GM18511 (cell line): Measurements from ENCODE around the gene ZFHX3.
A peak's percentile ranks its signal among the peaks of the same experiment; 100 is the strongest.

ENCODE experiments used
- ATAC-seq: cut with Tn5 transposase; IDR thresholded peaks from one replicate; pipeline ENCODE4 v1.9.1; 2021; ENCODE audit warnings: mild to moderate bottlenecking, moderate library complexity; ENCODE audit not compliant: unreplicated experiment

Gene ZFHX3

DNA sequence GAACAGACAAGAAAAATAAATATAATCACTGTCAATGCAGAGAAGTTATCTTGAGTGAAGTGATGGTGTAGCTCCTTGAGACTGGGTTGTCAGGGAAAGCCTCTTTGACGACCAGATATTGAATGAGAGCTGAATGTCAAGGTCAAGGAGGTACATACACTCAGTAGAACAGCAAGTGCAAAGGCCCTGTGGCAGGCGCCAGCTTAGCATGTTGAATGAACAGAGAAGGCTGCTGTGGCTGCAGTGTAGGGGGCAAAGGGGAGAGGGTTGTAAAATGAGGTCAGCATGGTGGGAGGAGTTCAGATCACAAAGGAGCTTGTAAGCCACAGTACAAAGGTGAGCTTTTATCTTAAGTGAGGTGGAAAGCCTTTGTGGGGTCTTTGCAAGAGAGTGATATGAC is 111.5 kb downstream of the ZFHX3 start:
- ATAC-seq, result no peak

- ATAC-seq, result no peak
Measured at GRCh38 chr16:72935896-72936295, 112.0 kb downstream of the ZFHX3 start.

DNA sequence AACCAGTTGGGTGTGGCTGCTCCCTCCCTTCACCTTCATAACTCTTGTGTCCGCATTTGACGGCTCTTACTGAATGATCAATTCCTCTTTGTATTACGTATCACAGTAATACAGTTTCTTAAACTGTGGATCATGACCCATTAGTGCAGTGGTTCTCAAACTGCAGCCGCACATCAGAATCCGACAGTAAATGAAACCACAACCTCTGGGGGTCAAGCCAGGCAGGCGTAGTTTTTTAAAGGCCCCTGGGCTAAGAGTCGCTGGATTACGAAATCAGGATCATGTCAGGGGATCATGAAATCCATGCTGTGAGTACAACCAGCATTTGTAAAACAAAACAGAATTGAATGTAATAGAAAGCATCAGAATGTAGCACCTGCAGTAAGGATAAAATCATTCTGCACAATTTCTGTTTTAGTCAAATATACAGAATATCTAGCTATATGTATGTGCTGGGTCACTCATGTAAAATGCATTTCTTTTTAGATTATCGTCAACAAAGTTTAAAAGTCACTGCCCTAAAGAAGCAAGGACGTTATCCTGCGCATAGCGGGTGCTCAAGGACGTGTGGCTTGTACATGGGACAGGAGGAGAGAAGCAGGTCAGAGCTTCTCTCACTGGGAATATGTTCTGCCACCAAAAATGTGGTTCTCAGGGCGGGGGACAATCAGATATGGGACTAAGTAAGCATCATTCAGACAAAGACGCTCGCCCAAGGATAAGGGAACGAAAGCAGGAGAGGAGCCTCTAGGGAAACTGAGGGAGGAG is 113.1 kb downstream of the ZFHX3 start:
- no peak for ATAC-seq

DNA sequence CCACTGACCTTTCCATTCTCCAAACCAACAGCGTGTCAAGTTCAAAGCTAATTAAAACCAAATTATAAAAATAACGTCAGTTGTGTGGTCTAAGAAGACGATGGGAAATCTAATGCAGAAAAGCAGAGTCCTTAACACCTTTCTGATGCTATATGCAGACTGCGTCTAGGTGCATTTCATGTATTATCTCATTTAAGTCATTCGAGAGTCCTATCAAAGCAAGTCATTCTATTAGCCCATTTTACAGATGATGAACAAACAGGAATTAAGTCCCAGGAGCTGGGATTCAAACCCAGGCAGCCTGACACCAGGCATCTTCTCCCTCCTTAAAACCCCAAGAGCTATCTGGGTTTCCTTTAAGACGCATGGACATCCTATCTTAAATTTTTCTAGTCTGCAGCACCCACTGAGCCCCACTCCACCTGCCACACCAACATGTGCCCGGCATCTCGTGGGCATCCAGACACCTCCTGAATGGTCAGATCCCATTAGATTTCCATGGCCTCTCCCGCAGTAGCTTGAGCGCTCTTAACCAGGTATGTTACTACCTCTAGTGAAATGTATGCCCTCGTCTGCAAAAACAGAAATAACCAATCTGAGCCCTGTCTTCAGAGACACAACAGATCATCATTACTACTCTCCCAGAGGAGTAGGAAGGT is 115.1 kb downstream of the ZFHX3 start:
- no peak for ATAC-seq

- peak; percentile 65 for ATAC-seq
Measured at GRCh38 chr16:72932050-72932449, 115.9 kb downstream of the ZFHX3 start.

GRCh38 chr16:72930396-72930795 is 117.5 kb downstream of the ZFHX3 start:
- ATAC-seq, result no peak

DNA sequence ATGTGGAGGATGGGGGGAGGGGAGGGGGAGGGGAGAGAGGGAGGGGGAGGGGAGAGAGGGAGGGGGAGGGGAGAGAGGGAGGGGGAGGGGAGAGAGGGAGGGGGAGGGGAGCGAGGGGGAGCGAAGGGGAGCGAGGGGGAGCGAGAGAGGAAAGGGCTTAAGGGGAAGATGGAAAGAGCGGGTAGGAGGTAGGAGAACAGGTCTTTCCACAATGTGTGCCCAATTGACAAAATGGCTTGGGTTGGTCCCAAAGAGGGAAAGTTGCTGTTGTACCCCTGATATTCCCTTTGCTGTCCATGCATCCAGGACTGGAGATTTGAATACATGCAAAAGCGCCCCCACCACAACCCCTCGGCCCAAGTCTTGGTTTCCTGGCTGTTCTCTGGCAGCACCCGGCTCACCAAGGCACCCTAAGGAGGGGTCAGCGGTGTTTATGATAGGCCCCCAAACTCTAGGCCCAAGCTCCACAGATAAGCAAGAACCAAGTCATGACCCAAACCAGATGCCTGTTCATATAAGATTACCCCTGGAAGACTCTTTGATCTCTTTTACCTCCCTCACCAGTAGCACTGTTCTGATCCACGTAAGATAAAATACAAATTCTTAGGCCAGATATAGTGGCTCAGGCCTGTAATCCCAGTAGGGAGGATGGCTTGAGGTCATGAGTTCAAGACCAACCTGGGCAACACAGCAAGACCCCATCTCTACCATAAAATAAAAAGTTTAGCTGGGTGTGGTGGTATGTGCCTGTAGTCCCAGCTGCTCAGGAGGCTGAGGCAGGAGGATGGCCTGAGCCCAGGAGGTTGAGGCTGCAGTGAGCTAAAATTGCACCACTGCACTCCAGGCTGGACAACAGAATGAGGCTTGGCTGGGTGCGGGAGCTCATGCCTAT is 119.6 kb downstream of the ZFHX3 start:
- no peak for ATAC-seq

DNA sequence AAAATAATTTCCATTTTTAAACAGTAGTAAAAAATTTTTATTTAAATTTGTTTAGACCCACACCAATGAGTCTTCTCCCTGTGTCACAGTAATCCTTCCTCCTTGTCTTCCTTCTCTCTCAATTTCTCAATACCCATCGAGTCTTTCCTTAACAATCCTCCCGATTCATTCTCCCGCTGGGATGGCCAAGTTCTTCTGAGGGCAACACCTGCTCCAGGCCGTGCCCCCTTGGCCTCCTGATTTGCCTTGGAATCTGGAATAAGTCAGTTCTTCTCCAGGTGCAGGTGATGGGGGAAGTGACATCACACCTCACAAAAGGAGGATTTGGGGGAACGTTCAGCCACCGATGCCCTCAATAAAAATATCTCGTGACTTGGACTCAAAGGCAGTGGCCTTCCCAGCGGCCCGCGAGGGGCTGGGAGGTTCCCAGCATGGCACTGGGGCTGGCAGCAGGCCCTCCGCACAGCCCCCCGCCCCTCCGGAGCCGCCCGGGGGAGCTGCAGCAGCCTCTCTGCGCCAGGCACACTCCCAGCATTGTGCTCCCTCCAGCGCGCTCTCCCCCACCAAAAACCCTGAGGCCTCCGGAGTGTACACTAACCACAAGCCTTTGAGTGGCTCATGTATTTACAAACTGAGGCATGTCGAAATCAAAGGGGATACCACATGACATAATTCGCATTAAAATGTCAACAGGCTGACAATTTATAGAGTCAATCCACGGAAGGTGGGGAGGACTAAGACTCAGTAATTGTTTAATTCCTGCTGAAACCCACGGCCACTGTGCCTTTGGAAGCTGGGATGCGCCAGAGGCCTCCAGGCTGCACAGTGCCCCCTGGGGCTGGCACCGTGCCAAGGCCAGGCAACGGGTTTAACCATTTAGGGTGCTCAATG is 120.5 kb downstream of the ZFHX3 start:
- ATAC-seq, result no peak

- ATAC-seq, result no peak
Measured at GRCh38 chr16:72926177-72927070, 121.5 kb downstream of the ZFHX3 start.

- ATAC-seq, result no peak
Measured at GRCh38 chr16:72925631-72925979, 122.3 kb downstream of the ZFHX3 start.

- no peak for ATAC-seq
Measured at GRCh38 chr16:72924927-72925630, 122.8 kb downstream of the ZFHX3 start.

- ATAC-seq, result no peak
Measured at GRCh38 chr16:72924537-72924926, 123.4 kb downstream of the ZFHX3 start.

DNA sequence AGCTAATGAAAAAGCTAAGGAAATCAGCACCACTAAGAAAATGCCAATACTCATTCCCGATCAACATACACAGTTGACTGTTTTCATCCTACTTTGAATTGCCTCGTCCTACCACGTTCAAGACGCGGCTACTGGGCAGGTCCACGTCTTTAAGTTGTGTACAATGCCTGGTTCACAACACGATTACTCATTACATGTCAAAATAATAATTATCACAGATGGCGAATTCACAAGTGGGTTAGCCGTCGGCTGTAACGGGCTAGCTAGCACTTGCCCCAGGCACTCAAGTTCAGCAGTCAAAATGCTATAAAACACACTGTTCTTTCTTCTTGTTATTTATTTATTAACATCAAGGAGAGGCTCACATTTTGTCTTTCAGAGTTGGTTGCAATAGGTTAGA is 124.2 kb downstream of the ZFHX3 start:
- ATAC-seq, result no peak

DNA sequence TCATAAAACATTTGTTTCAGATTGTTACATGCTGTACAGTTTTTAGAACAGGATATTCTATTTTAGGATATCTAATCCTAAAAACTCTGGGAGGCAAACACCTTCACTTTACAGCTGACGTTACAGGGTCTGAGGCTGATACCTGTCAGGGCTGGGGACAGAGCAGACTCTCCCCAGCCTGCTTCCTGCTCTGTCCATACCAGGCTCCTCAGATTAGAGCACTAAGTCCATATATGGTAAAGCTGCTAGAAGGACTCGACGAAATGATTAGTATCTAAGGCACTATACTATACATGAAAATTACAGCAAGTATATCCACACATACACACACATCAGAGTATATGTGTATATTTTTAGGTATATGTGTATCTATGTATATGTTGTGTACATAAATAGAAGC is 125.2 kb downstream of the ZFHX3 start:
- no peak for ATAC-seq

GRCh38 chr16:72921620-72922019 is 126.3 kb downstream of the ZFHX3 start:
- ATAC-seq, result no peak

GRCh38 chr16:72921106-72921505 is 126.8 kb downstream of the ZFHX3 start:
- ATAC-seq, result no peak

- no peak for ATAC-seq
Measured at GRCh38 chr16:72917051-72917450, 130.9 kb downstream of the ZFHX3 start.

DNA sequence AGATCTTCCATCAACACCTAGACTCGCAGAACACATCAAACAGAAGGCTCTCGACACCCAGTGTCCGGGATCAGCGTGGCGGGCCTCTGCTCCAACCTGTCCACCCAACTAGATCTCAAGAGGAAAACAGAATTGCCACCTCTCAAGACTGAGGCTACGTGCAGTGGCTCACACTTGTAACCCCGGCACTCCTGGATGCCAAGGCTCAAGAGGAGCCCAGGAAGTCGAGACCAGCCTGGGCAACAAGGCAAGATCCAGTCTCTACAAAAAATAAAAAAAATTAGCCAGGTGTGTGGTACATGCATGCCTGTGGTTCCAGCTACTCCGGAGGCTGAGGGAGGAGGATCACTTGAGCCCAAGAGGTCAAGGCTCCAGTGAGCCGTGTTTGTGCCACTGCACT is 132.6 kb downstream of the ZFHX3 start:
- ATAC-seq, result no peak

DNA sequence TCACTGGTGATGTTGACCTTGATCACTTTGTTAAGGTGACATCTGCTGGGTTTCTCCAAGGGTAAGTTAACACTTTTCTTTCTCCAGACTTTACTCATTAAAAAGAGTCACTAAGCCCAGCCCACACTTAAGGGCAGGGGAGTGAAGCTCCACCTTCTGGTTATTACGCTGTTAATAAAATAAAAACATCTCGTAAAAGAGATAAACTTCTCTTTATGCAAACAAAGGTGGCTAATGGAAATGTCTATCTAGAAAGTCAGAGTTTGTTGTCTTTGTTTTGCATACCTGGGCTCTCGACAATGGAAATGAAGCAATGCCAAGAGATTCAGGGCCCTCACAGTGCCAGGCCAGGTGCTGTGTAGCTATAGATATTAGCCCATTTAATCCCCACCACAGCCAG is 134.4 kb downstream of the ZFHX3 start:
- no peak for ATAC-seq
